Muscle of arm (tissue), 12 donors: ENCODE measurements around the gene TCERG1. TPM values are rescaled to one million over a fixed set of nuclear protein-coding genes. Genes with fewer than 3 reads are reported as not detected.

Source experiments
- DNase-seq: peaks from one replicate; pipeline ENCODE4 v3.0.0-alpha.2; 2013
- polyA plus RNA-seq, 12 donors: library from polyadenylated mRNA; unstranded; fragments of 120-200 nt; gene quantifications; one replicate each; pipeline ENCODE4 v1.2.1, GENCODE V29; 2013; ENCODE audit not compliant: insufficient read length in 12 of 12

TCERG1 gene
- polyA plus RNA-seq, 12 donors = 48.1 to 230 (median 84.6) TPM

GRCh38 chr5:146448783-146449519 lies 1.8 kb downstream of the TCERG1 start:
- DNase-seq = no peak

GRCh38 chr5:146450002-146450401 lies 2.9 kb downstream of the TCERG1 start:
- no peak for DNase-seq

- DNase-seq = no peak
Measured at GRCh38 chr5:146451411-146451810, 4.3 kb downstream of the TCERG1 start.

GRCh38 chr5:146457431-146457830 lies 10.3 kb downstream of the TCERG1 start:
- DNase-seq = no peak

GRCh38 chr5:146458894-146459293 lies 11.8 kb downstream of the TCERG1 start:
- DNase-seq = no peak

GRCh38 chr5:146461319-146461718 lies 14.2 kb downstream of the TCERG1 start:
- DNase-seq = no peak

- no peak for DNase-seq
Measured at GRCh38 chr5:146463446-146463845, 16.3 kb downstream of the TCERG1 start.

- no peak for DNase-seq
Measured at GRCh38 chr5:146466521-146467349, 19.6 kb downstream of the TCERG1 start.

- DNase-seq = no peak
Measured at GRCh38 chr5:146467760-146468159, 20.6 kb downstream of the TCERG1 start.

GRCh38 chr5:146474065-146474464 lies 26.9 kb downstream of the TCERG1 start:
- DNase-seq = no peak

GRCh38 chr5:146475190-146475780 lies 28.2 kb downstream of the TCERG1 start:
- DNase-seq = no peak

GRCh38 chr5:146475906-146476305 lies 28.8 kb downstream of the TCERG1 start:
- no peak for DNase-seq

- DNase-seq = no peak
Measured at GRCh38 chr5:146482775-146483174, 35.6 kb downstream of the TCERG1 start.

- DNase-seq = no peak
Measured at GRCh38 chr5:146484714-146485391, 37.7 kb downstream of the TCERG1 start.

GRCh38 chr5:146490089-146490843 lies 43.1 kb downstream of the TCERG1 start:
- DNase-seq = no peak

- no peak for DNase-seq
Measured at GRCh38 chr5:146494656-146495055, 47.5 kb downstream of the TCERG1 start.

- no peak for DNase-seq
Measured at GRCh38 chr5:146499680-146500079, 52.5 kb downstream of the TCERG1 start.

- DNase-seq = no peak
Measured at GRCh38 chr5:146507428-146507827, 60.3 kb downstream of the TCERG1 start.

GRCh38 chr5:146510559-146511125 lies 63.5 kb downstream of the TCERG1 start:
- no peak for DNase-seq

- DNase-seq = no peak
Measured at GRCh38 chr5:146513462-146513861, 66.3 kb downstream of the TCERG1 start.

GRCh38 chr5:146514575-146514974 lies 67.4 kb downstream of the TCERG1 start:
- no peak for DNase-seq
